Eye (tissue), 1 donor: Measurements from ENCODE around the gene INPP5E.

Source experiments
- DNase-seq: peaks from one replicate; pipeline ENCODE4 v3.0.0-alpha.2; 2015

INPP5E gene

DNA sequence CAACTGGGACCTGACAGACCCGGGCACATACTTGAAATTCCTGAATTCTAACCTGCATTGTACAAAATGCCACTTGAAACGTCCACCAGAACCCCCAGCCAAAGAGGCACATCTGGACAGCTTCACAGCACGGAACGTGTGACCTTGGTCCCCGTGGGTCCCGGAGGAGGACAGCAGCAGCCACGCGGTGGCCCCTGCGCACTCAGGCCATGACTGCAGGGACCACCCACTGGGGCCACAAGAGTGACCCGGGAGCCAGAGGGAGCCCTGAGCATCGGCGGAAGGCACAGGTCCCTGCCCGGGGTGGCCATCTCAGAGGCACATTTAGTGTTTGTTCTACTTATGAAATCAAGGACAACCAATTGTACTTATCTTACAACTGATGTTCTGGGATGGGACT lies 37.6 kb downstream of the INPP5E start:
- DNase-seq: no peak

DNA sequence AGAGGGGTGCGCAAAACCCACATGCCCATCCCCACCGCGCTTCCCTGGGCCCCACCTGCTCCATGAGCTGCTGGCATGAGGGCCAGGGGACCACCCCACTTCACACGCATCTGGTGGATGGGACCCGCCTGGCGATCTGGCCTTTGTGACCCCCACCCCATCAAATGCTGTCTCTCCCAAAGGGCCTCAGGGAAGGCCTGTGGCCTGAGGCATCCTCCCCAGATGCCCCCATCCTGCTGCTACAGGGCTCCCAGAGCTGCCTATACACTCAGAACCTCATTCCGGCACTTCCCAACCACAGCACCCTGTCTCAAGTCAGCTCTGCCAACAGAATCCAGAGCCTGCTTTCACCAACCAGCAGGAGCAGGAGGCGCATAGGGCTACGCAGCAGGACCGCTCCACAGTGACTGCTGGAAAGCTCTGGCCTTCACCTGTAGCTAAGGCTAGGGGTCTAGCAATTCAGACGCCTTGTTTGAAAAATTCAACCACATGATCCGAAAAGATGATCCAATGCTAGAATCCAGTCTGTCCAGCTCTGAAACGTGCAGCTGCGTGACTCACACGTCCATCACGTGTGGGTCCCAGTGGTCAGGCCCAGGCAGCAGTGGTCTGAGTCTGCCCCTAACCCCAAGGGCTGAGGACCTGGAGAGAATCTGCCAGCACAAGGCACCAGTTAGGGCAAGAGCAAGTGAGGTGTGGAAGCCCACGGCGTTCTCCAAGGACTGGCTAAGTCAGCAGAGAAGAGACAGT lies 38.3 kb downstream of the INPP5E start:
- DNase-seq: no peak

DNA sequence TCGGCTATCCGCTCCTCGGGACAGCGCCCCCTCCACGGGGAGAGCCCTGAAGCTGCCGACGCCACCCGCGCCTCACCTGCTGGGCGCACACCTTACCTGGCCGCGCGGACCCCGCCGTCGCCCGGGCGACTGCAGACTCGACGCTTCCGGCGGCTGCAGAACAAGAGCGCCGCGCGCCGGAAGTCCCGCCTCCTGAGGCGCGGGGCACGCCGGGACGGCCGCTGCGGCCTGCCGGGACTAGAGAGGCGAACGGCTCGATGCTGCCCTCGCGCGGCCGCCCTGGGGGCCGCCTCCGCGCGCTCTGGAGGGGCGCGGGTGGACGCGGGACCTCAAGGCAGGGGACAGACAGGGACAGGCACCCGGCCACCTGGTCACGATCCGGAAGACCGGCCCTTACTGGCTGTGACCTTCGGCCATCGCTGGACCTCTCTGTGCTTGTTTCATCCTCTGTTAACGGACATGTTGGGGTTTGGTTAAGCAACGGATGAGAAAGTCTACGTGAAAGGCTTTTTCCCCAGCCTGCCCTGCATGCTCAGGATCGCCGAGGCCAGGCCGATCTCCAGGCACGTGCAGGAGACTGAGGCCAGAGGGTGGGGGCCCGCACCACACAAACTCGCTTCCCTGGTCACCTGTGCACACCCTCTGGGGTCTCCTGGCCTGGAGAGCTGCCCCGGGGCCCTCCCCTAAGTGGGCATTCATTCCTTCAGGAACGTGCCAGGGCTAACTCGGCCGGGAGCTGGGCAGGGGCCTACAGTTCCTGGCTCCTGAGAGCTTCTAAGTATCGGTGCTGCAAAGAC lies 39.4 kb downstream of the INPP5E start, which contains the start of gene SNAPC4:
SNAPC4 (minus strand) TSS at position 133 of the 797 bp plus-strand sequence. CDS start 1,742 bp downstream, outside the sequence.
- DNase-seq: peak; percentile 96

DNA sequence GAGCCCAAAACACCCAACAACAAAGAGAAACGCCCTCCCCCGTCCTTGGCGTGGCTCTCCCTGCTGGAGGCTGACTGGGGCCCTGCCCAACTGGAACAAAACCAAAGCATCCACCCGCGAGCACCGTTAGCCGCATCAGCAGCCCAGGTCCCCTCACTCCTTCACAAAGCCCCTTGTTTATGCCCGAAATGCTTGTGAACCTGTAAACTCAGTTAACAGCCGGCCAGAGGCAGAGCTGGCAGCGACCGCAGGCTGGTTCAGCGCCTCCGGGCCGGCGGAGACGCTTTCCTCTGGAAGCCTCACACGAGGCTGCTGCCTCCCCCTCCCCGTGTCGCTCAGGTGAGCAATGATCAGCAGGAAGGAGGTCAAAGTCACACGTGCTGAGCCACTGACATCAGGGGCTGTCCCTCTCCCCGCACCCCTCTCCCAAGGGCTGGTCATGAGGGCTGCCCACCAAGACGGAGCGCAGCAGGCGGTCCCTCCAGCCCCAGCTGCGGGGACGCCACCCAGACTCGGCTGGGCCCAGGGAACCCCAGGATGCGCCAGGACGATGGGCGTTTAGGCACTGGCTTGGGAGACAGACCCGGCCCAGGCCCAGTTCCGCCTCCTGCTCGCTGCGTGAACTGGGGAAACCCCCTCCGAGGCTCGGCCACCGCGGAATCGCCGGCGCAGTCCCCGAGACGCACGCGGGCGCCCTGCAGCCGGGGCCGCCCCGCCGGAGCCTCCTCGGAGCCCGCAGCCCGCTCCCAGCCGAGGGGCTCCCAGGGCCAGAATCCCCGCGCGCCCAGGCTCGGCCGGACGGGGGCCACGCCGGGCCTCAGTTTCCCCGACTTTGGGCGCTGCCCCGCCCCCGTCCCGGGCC lies 40.2 kb downstream of the INPP5E start:
- peak; percentile 19 for DNase-seq

DNA sequence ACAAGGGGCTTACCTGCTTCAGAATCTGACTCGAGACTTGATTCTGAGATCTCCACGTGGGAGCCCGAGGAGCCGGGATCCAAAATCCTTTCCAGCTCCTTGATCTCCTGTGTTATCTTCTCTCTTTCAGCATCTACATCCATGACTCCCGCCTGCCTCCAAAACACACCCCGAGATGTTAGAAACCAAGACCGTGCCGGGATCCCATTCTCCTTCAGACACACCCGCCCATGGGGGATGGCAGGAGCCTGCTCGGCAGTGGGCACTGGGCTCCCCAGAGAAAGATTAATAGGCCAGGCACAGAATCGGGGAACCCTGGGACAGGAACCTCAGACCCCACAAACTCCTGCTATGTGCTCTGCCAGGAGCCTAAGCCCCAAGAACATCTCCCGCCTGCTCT lies 41.4 kb downstream of the INPP5E start:
- no peak for DNase-seq

DNA sequence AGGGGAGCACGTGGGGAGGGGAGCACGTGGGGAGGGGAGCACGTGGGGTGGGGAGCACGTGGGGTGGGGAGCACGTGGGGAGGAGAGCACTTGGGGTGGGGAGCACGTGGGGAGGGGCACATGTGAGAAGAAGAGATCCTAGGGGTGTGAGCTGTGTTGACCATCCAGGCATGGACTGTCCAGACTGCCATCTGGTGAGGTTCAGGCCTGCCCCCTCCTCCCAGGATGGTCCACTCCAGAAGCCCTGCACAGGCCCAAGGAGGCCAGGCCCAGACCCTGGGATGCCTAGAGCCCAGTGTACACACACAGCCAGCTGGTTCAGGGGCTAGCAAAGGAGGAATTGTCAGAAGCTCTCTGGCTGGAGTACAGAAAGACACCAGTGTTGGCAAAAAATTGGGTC lies 42.0 kb downstream of the INPP5E start:
- DNase-seq: no peak

DNA sequence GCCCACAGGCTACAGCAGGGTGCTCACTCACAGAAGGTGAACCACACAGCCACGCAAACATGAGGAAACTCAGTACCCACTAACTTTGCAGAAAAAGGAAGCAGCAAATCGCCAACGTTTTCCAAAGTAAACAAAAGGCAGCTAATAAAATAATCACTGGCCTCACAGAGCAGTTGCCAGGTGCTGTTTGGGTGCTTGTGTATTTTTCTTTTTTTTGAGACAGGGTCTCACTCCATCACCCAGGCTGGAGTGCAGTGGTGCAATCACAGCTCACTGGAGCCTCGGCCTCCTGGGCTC lies 43.5 kb downstream of the INPP5E start:
- DNase-seq: no peak

DNA sequence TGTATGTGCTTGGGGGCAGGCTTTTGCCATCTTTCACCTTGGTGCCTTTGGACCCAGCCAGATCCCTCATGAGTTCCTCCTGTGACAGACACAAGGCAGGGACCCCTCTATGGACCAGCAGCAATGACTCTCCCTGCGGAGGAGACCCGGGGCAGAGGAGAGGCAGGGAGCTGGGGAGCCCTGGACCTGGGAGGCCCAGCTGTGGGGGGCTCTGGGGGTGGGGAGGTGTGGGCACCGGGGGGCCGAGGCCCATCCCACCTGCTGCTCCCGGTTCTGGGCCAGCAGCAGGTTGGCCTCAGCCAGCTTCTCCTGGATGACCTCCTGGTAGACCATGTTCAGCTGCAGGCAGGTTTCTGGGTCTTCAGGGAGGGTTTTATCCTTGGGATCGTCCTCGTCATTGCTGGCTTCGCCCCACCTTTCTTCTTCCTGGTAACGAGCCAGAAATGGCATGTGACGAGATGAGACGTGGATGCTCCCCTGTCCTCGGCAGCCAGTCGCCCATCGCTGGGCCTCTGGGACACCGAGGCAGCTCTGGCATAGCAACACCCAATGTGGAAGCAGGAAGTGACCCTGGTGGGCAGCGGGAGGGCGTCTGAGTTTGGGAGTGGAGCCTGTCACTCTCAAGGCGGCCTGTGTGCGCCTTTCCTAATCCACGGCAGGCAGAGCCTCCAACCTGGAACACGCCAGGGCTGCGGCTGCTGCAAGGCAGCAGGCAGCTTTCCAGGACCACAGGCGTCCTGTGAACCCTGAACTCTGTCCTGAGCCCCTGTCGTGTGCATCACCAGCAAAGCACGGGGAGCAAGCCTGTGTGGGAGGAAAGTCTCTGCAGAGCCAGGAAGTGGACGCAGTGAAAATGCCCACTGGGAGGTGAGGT lies 44.1 kb downstream of the INPP5E start:
- no peak for DNase-seq

DNA sequence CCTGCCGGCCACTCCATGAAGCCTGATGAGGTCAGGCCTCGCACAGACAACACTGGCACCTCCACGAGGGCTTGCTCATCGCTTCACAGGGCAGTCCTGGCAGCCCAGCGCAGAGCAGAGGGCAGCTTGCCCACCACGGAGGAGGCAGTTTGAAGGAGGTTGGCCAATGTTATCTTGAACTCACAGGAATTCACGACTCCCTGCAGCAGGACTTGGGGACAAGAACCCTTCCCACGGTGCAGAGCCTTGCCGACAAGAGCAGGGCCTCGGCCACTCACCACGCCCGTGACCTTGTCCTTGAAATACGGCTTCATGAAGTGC lies 44.7 kb downstream of the INPP5E start:
- no peak for DNase-seq

DNA sequence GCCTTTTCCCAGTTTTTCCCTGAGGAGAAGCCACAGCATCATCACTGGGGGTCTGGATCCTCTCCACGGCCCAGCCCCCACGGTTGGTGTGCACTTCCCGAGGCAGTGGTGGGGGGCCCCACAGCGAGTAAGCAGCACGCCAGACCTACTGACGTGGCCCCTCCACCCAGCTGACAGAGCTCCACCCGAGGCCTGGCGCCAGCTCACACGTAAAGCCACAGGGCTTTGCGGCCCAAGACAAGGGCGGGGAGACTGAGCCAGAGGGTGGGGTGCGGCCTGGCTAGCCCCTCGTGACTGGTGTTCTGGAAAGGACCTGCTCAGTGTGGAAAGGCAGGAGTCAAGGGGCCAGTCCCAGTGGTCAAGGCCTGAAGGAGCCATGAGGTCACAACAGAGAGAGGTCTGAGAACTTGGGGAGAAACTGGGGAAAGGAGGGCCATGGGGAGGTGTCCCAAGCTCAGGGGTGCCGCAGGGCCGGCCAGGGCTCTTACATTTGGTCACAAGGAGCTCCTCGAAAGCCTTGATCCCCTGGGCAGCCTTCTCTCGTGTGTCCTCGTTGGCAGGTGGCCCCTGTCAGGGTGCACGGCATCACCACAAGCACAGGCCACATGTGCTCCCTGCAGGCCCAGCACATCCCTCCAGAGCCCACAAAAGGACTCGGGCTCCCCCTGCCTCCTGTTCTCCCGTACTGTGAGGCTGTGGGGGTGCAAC lies 45.2 kb downstream of the INPP5E start:
- no peak for DNase-seq

DNA sequence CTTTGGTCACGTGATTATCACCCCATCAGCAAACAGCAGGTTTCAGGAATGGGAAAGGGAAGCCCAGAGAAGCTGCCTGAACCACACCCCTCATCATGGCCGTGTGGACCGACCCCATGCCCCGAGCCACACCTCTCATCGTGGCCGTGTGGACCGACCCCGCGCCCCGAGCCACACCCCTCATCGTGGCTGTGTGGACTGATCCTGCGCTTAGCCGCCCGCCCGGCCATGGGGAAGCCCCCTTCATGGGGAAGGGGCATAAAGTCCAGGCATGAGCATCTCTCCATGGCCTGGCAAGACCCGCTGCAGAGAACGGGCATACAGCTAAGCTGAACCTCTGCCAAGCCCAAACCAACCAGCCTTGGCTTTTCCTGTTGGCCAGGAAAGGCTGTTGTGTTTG lies 46.1 kb downstream of the INPP5E start:
- no peak for DNase-seq

DNA sequence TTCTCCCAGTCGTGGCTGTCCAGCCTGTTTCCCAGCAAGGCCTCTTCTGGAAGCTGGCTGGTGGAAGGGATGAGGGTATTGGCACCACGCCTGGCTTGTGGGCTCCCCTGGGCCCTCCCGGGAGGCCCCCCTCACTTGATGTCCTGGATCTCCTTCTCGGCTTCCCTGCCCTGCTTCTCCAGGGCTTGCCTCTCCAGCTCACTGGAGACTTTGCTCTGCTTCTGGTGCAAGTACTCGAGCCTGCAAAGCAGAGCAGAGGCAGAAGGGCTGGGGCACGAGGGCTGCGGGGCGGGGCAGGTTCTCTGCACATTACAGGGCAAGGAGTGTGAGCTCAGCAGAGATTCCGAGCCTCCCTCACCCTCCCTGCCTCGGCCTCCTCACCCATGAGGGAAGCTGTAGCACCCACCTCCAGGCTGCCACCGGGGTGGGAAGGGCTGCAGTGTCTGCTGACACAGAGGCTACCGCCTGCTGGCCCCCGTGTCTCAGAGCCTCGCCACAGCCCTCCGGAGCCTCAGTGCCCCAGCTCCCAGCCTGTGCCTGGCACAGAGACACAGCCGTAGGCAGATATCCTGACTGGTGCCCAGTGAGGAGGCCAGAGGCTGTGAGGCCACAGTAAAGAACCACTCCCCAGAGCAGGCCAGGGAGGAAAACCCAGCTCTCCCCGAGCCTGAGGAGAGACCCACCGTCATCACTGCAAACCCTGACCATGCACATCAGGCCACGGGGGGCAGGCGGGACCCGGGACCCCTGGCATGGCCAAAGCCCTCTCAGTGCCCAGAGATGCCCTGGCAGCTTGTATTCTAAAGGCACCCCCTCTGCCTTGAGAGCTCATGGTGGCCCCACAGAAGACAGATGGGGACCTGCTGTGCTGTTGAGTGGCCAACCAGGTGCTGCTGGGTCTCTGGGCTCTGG lies 46.9 kb downstream of the INPP5E start:
- no peak for DNase-seq

DNA sequence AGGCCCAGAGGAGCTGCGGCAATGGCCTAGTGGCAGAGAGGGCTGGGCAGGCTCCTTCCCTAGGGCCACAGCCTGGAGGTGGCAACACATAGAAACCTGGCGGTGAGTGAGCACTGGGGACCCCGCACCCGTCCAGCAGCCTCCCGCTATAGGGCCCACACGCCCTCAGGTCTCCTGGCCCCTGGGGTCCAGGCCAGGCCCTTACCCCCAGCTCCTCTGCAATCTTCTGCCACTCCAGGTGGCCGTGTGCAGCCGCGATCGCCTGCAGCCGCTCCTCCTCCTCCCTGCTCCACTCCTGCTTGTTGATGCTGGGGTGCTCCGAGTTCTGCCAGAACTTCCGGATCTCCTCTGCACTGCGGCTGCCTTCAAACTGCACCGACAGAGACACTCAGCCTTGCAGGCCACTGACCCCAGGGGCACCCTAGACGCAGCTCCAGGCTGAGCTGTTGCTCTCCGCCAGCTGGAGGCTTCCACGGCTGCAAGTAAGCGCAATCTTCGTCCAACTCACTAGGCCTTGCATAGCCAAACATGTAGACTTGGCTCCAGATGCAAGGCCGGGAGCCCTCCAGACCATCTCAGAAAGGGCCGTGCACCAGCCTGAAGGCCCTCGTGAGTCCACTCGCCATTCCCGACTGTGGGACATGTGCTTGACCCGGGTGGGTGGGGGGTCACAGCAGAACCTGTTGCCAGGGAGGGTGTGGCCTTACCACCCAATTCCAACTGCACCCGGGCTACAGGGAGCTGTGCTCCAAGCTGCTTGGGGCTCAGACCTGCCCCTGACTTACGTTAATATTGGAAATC lies 47.7 kb downstream of the INPP5E start:
- no peak for DNase-seq

DNA sequence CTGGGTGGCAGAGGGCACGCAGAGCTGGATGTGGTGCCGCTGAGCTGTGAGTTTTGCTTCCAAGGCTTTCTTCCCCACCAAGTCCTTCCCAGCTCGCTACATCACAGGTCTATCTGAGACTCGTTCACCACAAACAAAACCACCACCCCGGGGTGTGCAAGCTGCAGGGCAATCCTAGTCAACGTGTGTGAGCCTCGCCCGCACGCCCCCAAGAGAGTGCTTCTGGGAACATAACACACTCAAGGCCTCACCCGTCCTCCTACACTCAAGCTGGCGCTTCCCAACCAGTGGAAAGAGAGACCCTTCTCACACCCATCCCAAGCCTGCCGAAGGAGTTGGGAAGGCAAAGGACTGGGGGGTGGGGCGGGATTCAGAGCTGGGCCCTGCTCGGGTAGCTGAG lies 50.2 kb downstream of the INPP5E start:
- no peak for DNase-seq

DNA sequence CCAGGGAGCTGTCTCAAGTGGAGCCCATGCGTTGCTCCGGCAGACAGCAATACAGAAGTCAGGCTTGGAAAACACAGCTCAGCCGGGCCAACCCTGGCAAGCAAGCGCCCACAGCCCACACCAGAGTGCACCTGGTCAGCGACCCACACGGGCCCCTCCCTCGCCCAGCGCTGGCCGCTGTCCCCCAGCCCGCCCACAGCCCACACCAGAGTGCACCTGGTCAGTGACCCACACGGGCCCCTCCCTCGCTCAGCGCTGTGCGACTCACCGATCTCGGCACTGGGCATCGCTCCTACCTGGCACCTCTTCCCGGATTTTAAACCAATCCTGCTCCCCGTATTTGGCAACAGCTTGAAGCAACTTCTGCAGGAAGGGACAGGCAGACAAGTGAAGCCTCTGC lies 52.4 kb downstream of the INPP5E start:
- DNase-seq: no peak

DNA sequence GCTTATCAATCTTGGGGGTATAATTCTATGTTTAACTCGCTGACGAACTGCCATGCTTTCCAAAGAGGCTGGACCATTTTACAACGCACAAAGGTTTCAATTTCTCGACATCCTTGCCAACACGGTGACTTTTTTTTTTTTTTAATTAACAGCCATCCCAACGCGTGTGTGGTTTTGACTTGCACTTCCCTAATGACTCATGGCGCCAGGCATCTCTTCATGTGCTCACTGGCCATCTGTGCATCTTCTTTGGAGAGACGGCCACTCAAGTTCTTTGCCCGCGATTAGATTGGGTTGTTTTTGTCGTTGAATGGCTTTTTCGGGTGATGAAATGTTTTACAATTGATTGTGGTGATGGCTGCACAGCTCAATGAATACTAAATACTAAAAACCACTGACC lies 53.6 kb downstream of the INPP5E start:
- DNase-seq: no peak

DNA sequence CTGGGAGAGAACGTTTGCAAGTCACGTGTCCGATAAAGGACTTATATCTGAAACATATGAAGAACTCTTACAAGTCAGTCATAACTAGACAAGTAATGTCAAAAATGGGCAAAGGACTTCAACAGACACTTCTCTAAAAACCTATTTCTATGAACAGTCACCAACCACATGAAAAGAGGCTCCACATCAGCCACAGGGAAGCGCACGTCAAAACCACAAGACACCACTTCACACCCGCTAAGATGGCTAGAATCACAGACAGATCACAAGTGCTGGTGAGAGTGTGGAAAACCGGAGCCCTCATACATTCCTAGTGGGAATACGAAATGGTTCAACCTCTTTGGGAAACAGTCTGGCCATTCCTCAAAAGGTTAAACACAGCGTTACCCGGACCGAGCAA lies 54.6 kb downstream of the INPP5E start:
- no peak for DNase-seq

DNA sequence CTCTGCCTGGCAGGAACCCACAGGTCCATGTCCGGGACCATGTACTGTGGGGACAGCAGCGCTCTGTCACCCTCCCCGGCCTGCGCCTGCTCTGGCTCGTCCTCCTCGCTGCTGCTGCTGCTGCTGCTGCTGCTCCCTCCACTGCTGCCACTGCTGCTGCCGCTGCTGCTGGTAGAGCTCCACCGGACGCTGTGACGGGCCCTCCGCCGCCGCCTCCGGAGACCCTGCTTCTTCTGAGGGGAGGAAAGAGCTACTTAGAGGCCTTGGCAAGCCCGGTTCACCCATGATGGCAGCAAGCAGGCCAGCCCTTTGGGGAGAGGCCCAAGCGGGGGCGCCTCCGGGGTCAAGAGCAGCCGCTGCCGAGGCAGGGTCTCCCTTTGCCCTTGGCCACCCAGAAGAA lies 56.2 kb downstream of the INPP5E start:
- no peak for DNase-seq

DNA sequence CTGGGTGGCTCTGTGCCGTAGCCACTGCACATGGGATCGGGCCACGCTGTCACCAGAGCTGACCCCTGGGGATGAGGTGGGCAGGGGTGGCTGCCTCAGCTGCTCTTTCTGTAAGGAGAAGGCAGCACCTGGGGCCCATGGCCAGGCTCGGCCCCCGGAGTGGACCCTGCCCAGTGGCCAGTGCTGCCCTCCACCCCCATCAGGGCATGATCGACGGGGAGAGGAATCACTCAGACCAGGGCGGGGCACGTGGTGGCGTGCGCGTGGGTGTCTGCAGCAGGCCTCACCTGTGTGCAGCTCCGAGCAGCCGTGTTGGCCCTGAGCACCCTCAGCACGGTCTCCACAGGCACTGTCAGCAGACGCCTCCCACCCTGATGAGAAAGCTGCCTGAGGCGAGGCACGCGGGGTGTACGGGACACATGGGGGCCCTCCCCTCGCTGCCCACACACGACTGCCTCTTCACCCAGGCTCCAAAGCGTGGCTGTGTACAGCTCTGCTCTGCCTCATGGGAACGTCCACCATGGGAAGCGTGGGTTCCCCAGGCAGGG lies 57.6 kb downstream of the INPP5E start:
- no peak for DNase-seq

DNA sequence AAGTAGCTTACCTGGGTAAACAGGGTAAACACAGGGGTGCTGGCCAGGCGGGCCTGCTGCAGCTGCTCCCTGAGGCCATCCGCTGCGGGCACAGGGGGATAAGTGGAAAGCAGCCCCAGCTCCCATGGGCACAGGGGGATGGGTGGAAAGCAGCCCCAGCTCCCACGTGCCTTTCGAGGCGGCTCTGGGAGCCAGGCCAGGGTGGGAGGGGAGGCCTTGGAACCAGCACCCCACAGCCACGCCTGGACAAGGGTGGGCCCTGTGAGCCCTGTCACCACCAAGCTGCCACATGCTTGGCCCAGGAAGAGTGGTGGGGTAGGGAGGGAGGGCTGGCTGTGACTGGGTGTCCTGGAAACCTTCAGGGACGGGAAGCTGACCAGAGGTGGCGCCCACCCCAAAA lies 58.3 kb downstream of the INPP5E start:
- no peak for DNase-seq
